Vagina (tissue), 2 donors: ENCODE data around the gene MINDY4B.

Experiments
- POLR2A ChIP-seq, 2 donors: fragments of 450-650 bp; IDR thresholded peaks; one replicate each; pipeline ENCODE4 v1.6.1; 2017; ENCODE audit warnings: antibody characterized with exemption in 2 of 2, mild to moderate bottlenecking in 2 of 2, moderate library complexity in 2 of 2
- POLR2AphosphoS5 ChIP-seq, 2 donors: sonication (generic); formaldehyde crosslinking; IDR thresholded peaks; one replicate each; pipeline ENCODE4 v1.9.0; 2017; ENCODE audit warnings: antibody characterized with exemption in 2 of 2, mild to moderate bottlenecking in 2 of 2, low read depth in 1 of 2; ENCODE audit not compliant: insufficient read depth in 1 of 2
- TF ChIP-seq, protein P1 (sequence below), 3 experiments: fragments of 450-650 bp in 2 of 3; fragments of 200-600 bp in 1 of 3; sonication (generic) in 1 of 3; IDR thresholded peaks; one replicate each; pipeline ENCODE4 v1.5.1; 2017 to 2019; ENCODE audit warnings: antibody characterized with exemption in 3 of 3, mild to moderate bottlenecking in 2 of 3, moderate library complexity in 2 of 3

DNA sequence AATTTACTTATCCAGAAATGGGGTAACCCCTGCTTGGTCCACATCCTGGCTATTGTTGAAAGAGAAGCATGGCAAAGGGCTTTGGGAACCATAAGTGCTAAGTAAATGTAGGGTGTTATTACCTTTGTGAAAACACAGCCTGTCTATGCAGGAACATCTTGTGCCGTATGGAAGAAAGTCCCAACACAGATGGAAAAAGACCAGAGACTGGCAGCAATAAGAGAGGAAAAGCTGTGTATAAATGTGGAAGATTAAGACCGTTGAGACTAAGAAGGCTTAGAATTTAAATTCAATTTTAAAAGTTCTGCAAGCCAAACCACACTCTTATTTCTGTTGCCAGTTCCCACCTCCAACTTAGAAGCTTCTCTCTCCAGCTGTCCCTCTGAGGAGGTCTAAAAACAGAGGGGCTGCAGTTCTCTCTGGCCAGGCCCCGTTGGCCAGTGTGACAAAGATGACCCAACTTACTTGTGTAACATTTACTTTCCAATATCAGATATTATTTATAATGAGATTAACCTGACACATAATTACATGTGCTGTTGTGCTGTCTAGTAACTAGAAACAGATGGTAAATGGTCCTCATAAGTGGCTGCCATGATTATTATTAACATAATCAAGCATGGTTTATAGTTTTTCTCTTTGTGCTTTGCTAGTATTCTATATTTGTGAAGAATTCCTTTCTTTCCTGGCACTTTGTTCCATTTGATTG, 7.0 kb downstream of the MINDY4B start:
- TF ChIP-seq, protein P1, sequence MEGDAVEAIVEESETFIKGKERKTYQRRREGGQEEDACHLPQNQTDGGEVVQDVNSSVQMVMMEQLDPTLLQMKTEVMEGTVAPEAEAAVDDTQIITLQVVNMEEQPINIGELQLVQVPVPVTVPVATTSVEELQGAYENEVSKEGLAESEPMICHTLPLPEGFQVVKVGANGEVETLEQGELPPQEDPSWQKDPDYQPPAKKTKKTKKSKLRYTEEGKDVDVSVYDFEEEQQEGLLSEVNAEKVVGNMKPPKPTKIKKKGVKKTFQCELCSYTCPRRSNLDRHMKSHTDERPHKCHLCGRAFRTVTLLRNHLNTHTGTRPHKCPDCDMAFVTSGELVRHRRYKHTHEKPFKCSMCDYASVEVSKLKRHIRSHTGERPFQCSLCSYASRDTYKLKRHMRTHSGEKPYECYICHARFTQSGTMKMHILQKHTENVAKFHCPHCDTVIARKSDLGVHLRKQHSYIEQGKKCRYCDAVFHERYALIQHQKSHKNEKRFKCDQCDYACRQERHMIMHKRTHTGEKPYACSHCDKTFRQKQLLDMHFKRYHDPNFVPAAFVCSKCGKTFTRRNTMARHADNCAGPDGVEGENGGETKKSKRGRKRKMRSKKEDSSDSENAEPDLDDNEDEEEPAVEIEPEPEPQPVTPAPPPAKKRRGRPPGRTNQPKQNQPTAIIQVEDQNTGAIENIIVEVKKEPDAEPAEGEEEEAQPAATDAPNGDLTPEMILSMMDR (IDR thresholded peaks at IDR 0.05): no peak
- TF ChIP-seq POLR2A (IDR thresholded peaks at IDR 0.05): no peak
- TF ChIP-seq POLR2AphosphoS5 (IDR thresholded peaks at IDR 0.05; ENCODE audit: insufficient read depth in 1 of 2, low read depth in 1 of 2): no peak
